A549 (cell line): ENCODE results near the gene CLRN1. TPM values are rescaled to one million over a fixed set of nuclear protein-coding genes. Genes with fewer than 3 reads are reported as not detected.
A peak's percentile ranks its signal among the peaks of the same experiment; 100 is the strongest.

Experiments used
- ATAC-seq, 2 experiments: fragments of 200-7000 bp in 1 of 2; fragments of >200 bp in 1 of 2; cut with Nextera tagmentation in 1 of 2; cut with Tn5 transposase in 1 of 2; 3 replicates each; pipeline versions ENCODE4 v1.8.0 to v1.9.1; 2018 to 2020; ENCODE audit warnings: mild to moderate bottlenecking in 1 of 2, moderate library complexity in 1 of 2
- CTCF ChIA-PET: fragments of 300-600 bp; sonication (Branson Sonifier 250); formaldehyde crosslinking; extraction: SDS; loops from one replicate; lab custom pipeline; 2021; ENCODE audit warnings: antibody characterized with exemption, inconsistent platforms; lab: Yijun Ruan, JAX
- POLR2A ChIA-PET: fragments of 350-600 bp; formaldehyde crosslinking; extraction: SDS; loops from one replicate; lab custom pipeline; 2021; ENCODE audit warnings: antibody characterized with exemption, inconsistent platforms; lab: Yijun Ruan, JAX
- DNase-seq, 2 experiments: peaks; one replicate each; pipeline versions ENCODE4 v3.0.0 to v3.0.0-alpha.2; 2011 to 2016; ENCODE audit warnings: low read depth in 1 of 2, low spot score in 1 of 2
- FAIRE-seq: peaks from 2 replicates; lab custom pipeline; 2011; peaks lifted over from hg19 to GRCh38; lab: Jason Lieb, UNC
- H3K27ac ChIP-seq, 2 experiments: fragments of >200 bp; sonication (Bioruptor Twin); formaldehyde crosslinking; 3 replicates each; pipeline ENCODE4 v1.5.1; 2016 to 2017
- H3K4me1 ChIP-seq: fragments of >200 bp; sonication (Bioruptor Twin); formaldehyde crosslinking; 3 replicates; pipeline ENCODE4 v1.6.1; 2016
- H3K4me2 ChIP-seq: fragments of >200 bp; sonication (Bioruptor Twin); formaldehyde crosslinking; 3 replicates; pipeline ENCODE4 v1.6.1; 2016
- H3K4me3 ChIP-seq: fragments of >200 bp; sonication (Bioruptor Twin); formaldehyde crosslinking; 3 replicates; pipeline ENCODE4 v1.5.1; 2016
- H3K9me3 ChIP-seq: fragments of >200 bp; sonication (Bioruptor Twin); formaldehyde crosslinking; 3 replicates; pipeline ENCODE4 v1.6.1; 2016
- CTCF ChIP-seq: fragments of >200 bp; sonication (Bioruptor Twin); formaldehyde crosslinking; IDR thresholded peaks from 3 replicates; pipeline ENCODE4 v1.5.1; 2016
- NPAS2 ChIP-seq: fragments of 250-450 bp; sonication (Bioruptor Pico); IDR thresholded peaks from 2 replicates; pipeline ENCODE4 v1.8.0; 2022; ENCODE audit warnings: mild to moderate bottlenecking, moderate library complexity, borderline replicate concordance
- RAD21 ChIP-seq, 2 experiments: fragments of >200 bp in 1 of 2; sonication (Bioruptor Twin) in 1 of 2; formaldehyde crosslinking in 1 of 2; IDR thresholded peaks in 1 of 2; conservative IDR thresholded peaks in 1 of 2; 2 replicates in 1 of 2; 3 replicates in 1 of 2; pipeline ENCODE4 v1.6.1; 2012 to 2018; ENCODE audit warnings: inconsistent platforms in 1 of 2
- RNF2 ChIP-seq: fragments of 200-600 bp; sonication (generic); IDR thresholded peaks from 2 replicates; pipeline ENCODE4 v1.6.1; 2016; ENCODE audit warnings: low read depth, mild to moderate bottlenecking, antibody characterized with exemption, moderate library complexity, borderline replicate concordance
- TFCP2L1 ChIP-seq: fragments of 250-450 bp; sonication (Bioruptor Pico); IDR thresholded peaks from 2 replicates; pipeline ENCODE4 v1.5.0; 2021; ENCODE audit warnings: mild to moderate bottlenecking
- WGBS: methylation state at CpG from one replicate; pipeline ENCODE4 v1.1.6; 2017; ENCODE audit errors: missing lambda C conversion rate; 5-methylcytosine and 5-hydroxymethylcytosine counted together
- polyA plus RNA-seq, 4 experiments: library from polyadenylated mRNA; depleted of rRNA in 3 of 4; stranded (reverse); fragments of >200 nt; fragmentation: RNase III in 1 of 4; extraction: RNeasy Plus Mini Kit Qiagen cat#74134 plus additional on column Dnase treatment in 1 of 4; gene quantifications; 2 replicates in 3 of 4; 3 replicates in 1 of 4; pipeline ENCODE4 v1.2.3, GENCODE V29; 2011 to 2017
- TF ChIP-seq, protein P1 (sequence below): fragments of 150-350 bp; IDR thresholded peaks from 2 replicates; pipeline ENCODE4 v1.6.1; 2014; ENCODE audit warnings: low read depth, mild to moderate bottlenecking, low read length
- TF ChIP-seq, protein P2 (sequence below): fragments of 200-600 bp; sonication (generic); IDR thresholded peaks from 2 replicates; pipeline ENCODE4 v1.6.1; 2016; ENCODE audit warnings: antibody characterized with exemption, mild to moderate bottlenecking, moderate library complexity
- TF ChIP-seq, protein P3 (sequence below): fragments of 450-650 bp; IDR thresholded peaks from 2 replicates; pipeline ENCODE4 v1.6.1; 2014; ENCODE audit warnings: antibody characterized with exemption
- TF ChIP-seq, protein P4 (sequence below): IDR thresholded peaks from 2 replicates; pipeline ENCODE4 v1.6.1; 2012; ENCODE audit warnings: low read depth, borderline replicate concordance

CLRN1 gene
- polyA plus RNA-seq, 2 of the 4 experiments (the other 2 are of a cell fraction) = not detected

GRCh38 chr3:151009430-151009829 lies 36.9 kb upstream of the CLRN1 start:
- no peak for ATAC-seq
- 23% methylated on average over 5 of the region's 5 CpGs for WGBS
- H3K4me3 ChIP-seq = no peak overlapping the region
- no peak for DNase-seq
- no peak for FAIRE-seq
- POLR2A ChIA-PET = no interaction called here
- H3K4me2 ChIP-seq = no peak overlapping the region
- CTCF ChIA-PET = interaction anchor here (0.7 to 2.8 kb wide), 22 partner anchors 10 to 1497 kb away, joined by 3 to 30 read pairs (median 4); no protein-coding TSS in a partner anchor
- H3K27ac ChIP-seq = no peak overlapping the region
- no peaks in the 10 kb centered on the region for H3K4me1 ChIP-seq
- peaks cover 2% of the 10 kb centered on the region; the same call in 1 of the 3 replicates for H3K9me3 ChIP-seq
- TF ChIP-seq, protein P1, sequence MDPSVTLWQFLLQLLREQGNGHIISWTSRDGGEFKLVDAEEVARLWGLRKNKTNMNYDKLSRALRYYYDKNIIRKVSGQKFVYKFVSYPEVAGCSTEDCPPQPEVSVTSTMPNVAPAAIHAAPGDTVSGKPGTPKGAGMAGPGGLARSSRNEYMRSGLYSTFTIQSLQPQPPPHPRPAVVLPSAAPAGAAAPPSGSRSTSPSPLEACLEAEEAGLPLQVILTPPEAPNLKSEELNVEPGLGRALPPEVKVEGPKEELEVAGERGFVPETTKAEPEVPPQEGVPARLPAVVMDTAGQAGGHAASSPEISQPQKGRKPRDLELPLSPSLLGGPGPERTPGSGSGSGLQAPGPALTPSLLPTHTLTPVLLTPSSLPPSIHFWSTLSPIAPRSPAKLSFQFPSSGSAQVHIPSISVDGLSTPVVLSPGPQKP = no peak
- no peak for TF ChIP-seq NPAS2
- TF ChIP-seq CTCF = no peak
- TF ChIP-seq, protein P2, sequence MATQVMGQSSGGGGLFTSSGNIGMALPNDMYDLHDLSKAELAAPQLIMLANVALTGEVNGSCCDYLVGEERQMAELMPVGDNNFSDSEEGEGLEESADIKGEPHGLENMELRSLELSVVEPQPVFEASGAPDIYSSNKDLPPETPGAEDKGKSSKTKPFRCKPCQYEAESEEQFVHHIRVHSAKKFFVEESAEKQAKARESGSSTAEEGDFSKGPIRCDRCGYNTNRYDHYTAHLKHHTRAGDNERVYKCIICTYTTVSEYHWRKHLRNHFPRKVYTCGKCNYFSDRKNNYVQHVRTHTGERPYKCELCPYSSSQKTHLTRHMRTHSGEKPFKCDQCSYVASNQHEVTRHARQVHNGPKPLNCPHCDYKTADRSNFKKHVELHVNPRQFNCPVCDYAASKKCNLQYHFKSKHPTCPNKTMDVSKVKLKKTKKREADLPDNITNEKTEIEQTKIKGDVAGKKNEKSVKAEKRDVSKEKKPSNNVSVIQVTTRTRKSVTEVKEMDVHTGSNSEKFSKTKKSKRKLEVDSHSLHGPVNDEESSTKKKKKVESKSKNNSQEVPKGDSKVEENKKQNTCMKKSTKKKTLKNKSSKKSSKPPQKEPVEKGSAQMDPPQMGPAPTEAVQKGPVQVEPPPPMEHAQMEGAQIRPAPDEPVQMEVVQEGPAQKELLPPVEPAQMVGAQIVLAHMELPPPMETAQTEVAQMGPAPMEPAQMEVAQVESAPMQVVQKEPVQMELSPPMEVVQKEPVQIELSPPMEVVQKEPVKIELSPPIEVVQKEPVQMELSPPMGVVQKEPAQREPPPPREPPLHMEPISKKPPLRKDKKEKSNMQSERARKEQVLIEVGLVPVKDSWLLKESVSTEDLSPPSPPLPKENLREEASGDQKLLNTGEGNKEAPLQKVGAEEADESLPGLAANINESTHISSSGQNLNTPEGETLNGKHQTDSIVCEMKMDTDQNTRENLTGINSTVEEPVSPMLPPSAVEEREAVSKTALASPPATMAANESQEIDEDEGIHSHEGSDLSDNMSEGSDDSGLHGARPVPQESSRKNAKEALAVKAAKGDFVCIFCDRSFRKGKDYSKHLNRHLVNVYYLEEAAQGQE = no peak
- TF ChIP-seq, protein P3, sequence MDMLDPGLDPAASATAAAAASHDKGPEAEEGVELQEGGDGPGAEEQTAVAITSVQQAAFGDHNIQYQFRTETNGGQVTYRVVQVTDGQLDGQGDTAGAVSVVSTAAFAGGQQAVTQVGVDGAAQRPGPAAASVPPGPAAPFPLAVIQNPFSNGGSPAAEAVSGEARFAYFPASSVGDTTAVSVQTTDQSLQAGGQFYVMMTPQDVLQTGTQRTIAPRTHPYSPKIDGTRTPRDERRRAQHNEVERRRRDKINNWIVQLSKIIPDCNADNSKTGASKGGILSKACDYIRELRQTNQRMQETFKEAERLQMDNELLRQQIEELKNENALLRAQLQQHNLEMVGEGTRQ = no peak
- TF ChIP-seq TFCP2L1 (CRISPR knock-in tag) = no peak
- TF ChIP-seq, protein P4, sequence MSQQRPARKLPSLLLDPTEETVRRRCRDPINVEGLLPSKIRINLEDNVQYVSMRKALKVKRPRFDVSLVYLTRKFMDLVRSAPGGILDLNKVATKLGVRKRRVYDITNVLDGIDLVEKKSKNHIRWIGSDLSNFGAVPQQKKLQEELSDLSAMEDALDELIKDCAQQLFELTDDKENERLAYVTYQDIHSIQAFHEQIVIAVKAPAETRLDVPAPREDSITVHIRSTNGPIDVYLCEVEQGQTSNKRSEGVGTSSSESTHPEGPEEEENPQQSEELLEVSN = no peak

GRCh38 chr3:151008699-151009098 lies 36.2 kb upstream of the CLRN1 start:
- Histone ChIP-seq H3K9me3 (peaks cover 2% of the 10 kb centered on the region; the same call in 1 of the 3 replicates), H3K4me2 (no peak overlapping the region), H3K4me3 (no peak overlapping the region), H3K4me1 (no peaks in the 10 kb centered on the region), H3K27ac (no peak overlapping the region)
- WGBS = 18% methylated on average over 2 of the region's 2 CpGs
- TF ChIP-seq CTCF (peak; percentile 15; the same call in 1 of the 3 replicates), RAD21 (conservative IDR thresholded peaks at IDR 0.05 in 1 of 2, IDR thresholded peaks at IDR 0.05 in 1 of 2) (peak; percentile 35 to 52; a peak in 4 of 5 replicates), RNF2 (no peak)
- ChIA-PET CTCF (interaction anchor here (0.7 to 2.8 kb wide), 26 partner anchors 9 to 1498 kb away, joined by 3 to 30 read pairs (median 4); no protein-coding TSS in a partner anchor), POLR2A (no interaction called here)
- ATAC-seq = peak; percentile 71 to 74; a peak in 5 of 6 replicates
- no peak for FAIRE-seq
- DNase-seq = peak; percentile 8 to 33
